GM19324 (cell line): ENCODE results near the gene GRB10.

ENCODE experiments used
- ATAC-seq: cut with Tn5 transposase; IDR thresholded peaks from one replicate; pipeline ENCODE4 v1.9.1; 2021; ENCODE audit warnings: mild to moderate bottlenecking, moderate library complexity; ENCODE audit not compliant: unreplicated experiment, low FRiP score

GRB10 gene

DNA sequence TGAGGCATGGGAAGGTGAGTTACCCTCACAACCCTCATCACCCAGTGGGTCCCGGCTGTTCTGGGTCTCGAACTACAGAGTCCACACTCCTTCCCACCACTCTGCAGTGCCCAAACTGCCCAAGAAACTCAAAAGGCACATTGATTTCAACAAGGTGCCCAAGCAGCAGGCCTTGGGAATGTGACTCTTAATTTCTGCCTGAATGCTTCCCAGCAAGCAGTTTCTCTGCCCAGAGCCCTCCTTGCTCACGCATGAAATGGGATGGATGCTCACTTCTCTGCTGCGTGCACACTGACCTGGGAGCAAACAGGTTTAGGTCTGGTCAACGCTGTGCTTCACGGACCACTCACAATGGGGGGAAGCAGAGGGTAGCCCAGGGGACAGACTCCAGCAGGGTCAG lies 77.9 kb downstream of the GRB10 start:
- ATAC-seq: no peak

DNA sequence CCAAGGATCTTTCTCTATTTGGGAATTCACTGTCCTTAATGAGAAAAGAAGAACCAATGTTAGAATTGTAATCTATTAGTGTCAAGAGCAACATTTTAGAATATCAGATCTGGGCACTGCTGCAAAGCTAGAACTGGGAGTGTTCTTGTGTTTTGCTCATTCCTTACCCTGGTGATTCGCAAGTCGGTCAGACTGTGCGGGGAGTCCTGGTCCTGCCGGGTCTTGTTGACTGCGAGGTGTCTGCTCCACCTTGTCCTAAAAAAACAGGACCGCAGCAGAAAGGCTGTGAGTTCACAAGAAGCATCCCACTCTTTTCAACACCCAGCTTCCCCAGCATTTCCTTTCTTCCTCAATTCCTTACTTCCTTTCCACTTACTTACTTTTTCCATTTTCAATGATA lies 79.0 kb downstream of the GRB10 start:
- no peak for ATAC-seq

DNA sequence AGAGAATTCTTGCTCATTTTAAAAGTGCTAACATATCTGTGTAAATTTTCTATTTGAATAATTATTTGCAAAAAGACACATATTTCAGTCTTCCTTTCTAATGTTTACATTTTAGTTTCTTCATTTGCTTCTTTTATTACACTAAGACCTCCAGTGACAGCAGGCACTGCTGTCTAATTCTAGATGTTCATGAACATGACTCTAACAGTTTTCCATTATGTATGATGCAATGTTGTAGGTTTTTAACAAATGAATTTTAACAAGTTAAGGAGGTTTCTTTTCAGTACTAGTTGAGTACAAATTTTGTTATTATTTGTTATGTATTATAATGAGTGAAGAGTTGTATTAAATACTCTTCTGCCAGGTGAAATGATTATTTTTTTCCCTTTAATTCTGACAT lies 83.6 kb downstream of the GRB10 start:
- ATAC-seq: no peak

DNA sequence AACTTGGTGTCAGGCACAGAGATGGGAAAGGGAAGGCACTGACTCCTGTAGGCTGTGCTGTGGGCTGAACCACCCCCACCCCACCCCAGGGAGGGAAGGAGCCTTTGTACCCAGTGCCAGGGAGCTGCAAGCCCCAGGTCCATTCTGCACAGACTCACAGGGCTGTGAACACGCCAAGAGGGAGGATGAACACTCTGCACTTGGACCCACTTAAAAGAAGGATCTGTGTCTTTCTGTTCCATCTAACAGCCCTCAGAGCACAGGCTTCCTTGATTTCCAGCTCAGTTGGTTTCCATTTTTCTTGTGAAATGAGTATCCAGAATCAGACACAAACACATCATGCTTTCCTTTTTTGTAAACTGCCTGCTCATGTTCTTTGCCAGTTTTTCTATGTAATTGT lies 84.9 kb downstream of the GRB10 start:
- no peak for ATAC-seq

DNA sequence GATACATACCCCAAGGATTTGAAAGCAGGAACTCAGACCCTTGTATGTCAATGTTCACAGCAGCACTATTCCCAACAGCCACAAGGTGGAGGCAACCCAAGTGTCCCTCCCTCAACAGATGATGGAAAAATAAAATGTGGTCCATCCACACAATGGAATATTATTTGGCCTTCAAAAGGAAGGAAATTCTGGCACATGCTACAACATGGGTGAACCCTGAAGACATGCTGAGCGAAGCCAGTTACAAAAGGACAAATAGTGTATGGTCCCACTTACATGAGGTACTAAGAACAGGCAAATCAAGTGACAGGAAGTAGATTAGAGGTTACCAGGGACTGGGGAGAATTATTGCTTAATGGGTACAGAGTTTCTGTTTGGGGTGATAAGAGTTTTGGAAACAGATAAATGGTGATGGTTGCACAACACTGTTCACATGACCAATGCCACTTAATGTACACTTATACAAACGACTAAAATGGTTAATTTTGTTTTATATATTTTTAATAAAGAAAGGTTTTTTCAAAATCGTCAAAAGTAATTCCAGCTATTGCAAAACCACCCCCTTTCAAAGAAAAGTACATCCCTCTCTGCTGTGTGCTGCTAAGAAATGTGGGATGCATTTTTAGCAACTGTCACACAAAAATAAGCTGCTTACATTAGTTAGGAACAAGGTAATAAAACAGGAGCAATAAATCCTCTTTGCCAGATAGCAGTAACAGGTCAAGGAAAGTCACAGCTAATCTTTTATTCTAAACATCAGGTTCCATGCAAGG lies 85.7 kb downstream of the GRB10 start:
- ATAC-seq: no peak

DNA sequence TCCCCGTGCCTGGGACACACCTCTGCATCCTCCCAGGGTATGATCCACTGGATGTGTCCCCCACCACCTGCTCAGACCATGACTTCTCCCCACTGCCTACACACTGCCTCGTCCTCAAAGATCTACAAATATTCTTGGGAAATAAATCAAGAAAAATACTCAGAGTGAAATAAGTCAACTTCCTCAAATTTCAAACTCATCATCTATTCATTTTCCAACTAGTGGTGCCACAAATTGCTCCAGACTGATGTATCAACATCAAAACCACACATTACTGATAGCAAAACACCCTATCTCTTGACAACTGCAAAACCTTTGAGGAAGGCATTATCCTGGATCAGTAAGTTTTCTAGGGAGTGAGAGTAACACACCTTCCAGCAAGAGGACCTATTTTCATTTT lies 87.7 kb downstream of the GRB10 start:
- ATAC-seq: no peak

DNA sequence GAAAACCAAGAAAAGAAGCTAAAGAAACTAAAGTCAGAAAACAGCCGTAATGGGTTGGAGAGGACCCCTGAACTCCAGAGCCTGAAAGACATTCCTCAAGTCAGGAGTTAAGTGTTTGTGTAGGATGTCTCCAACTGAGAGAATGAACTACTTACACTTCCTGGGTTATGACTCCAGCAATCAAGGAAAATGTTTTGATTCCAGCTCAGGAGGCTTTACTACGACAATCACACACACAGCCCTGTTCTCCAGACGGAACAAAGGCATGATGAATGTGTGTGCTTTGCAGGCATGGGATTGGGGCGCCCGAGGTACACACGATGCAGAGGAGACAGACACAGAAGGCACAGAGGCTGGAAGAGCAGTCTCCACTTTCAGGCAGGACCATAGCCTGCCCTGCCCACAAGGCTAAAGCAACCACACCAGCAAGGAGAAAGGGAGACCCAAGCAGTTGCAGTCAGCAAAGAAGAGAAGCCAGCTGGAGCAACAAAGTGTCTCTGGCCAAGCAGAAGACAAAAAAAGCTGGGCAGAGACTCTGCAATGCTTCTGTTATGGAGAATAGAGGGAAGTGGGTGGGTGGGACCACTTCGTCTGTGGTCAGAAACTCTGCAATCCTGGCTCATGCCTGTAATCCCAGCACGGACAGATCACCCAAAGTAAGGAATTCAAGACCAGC lies 89.1 kb downstream of the GRB10 start:
- no peak for ATAC-seq

DNA sequence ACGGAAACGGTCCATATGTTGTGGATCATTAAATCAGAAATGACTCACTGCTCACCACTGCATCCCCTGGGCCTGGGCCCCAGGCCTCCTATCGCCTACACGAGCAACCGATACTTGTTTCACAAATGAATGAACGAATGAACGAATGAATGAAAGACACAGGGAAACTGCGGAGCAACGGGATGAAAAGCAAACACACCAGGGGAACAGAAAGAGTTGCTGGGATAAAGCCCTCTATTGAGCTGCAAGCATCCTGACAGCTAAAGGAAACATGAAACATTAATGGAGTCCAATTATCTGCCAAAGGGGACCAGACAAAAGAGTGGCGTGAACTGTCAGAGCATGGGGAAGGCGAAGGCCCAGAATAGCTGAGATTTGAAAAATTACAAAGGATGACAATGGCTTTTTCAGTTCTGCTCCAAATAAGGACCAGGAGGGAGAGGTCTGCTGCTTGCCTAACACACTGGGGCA lies 92.1 kb downstream of the GRB10 start:
- ATAC-seq: no peak

DNA sequence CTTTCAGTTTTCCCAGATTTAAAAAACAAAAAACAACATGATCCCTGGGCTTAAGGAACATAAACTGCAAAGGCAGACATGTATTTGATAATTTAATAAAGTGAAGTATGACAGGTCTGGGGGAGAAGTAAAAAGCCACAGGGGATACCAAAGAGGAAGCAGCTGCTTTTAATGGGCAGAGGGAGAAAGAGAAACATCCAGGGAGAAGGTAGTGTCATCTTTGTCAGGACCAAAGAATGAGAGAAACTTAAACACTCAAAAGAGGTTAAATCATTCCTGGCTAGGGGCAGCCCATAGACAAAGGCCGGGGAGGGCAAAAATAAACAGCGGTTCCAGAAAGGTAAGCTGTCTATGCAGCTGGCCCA lies 94.5 kb downstream of the GRB10 start:
- no peak for ATAC-seq

DNA sequence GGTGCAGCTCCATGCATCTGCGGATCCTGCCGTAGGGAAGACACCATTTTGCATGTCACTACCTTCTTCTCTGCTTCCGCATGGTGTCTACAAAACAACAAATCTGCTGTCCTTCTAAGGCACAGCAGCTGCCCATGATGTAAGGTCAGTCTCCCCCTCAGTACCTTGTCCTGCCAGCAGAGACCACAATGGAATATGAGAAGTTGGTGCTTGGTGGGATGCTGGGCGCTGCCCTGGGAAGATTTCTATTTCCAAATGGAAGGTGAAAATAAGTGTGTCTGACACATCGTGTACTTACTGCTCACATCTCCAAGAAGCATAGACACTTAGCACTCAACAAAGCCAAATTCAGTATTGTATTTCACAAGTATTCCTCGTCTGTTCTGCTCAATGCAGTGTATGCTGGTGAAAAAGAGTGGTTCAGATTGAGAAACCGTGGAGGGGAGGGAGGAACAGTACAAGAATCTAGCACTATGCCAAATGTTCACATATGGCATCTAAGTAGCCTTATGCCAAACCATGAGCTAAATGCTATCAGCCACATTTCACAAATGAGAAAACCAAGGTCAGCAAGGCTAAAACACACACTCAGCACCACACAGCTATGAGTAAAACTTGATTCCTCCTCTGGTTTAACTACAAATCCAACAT lies 95.0 kb downstream of the GRB10 start:
- ATAC-seq: no peak

DNA sequence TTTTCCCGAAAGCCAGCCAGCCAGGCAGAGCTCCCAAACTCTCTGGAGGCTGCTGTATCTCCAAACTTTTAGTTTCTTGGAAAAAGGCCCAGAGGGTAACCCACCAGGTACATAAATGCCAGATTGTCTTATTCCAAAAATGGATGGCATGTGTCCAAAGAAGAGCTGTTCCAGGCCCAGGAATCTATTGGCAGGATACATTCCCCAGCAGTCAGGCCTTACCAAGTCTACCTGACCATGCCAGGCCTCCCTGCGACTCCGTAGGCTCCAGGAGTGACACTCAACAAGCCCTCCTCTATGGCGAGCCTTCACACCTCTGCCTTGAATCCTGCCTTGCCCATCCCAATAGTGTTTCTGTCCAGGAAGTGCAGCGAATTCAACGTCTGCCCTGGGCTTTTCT lies 95.6 kb downstream of the GRB10 start:
- ATAC-seq: no peak

DNA sequence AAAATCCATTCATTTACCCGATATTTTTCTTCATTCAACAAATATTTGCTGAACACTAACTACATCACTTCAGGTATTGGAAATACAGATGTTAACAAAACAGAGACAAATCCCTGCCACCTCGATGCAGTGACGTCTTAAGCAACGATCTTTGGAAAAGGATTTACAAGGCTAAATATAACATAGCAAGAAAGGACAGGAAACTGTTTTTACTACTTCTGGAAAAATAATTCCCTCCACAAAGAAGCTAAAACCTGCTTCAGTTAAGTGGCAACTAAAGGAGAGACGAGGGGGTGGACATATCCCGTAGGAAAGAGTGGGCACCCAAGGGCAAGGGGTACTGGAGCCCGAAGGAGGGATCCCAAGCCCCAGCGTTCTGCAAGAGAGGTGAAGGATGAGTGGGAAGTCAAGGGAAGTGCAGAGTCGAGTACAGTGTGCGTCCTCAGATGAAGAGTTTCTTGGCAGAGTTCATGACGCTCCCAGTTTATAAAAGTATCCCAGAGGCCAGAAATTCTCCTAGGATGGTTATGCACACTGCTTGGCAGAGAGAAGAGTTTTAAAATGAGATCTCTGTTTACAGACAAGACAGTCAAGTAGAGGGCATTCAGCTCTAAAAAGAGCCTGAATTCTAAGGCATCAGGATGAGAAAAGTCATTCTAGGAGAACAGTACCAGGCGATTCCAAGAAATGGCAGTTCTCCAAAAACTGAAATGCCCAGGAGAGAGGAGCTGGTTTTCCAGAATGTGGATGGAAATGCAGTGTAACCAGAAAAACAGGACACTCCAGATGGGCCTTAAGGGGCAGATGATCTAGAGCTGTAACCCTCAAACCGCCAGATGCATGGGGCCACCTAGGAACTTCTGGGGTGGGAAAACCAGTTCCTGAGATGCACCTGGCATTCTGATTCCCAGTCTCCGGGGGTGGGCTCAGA lies 97.3 kb downstream of the GRB10 start:
- no peak for ATAC-seq

DNA sequence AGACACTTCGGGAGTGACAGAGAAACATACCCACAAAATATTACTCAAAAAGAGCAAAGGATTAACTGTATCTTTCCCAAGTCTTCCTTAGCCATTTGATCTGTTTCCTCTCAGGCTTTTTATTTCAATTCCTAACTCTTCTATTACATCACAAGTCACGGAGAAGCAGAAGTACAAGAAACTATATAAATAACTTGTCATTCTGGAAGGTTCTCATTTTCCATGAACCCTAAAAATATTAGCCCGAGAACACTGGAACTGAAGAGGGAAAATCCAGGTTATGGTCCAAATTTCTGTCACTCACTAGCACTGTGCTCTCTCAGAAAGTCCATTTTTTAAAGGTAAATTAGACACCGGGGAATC lies 98.0 kb downstream of the GRB10 start:
- ATAC-seq: no peak

DNA sequence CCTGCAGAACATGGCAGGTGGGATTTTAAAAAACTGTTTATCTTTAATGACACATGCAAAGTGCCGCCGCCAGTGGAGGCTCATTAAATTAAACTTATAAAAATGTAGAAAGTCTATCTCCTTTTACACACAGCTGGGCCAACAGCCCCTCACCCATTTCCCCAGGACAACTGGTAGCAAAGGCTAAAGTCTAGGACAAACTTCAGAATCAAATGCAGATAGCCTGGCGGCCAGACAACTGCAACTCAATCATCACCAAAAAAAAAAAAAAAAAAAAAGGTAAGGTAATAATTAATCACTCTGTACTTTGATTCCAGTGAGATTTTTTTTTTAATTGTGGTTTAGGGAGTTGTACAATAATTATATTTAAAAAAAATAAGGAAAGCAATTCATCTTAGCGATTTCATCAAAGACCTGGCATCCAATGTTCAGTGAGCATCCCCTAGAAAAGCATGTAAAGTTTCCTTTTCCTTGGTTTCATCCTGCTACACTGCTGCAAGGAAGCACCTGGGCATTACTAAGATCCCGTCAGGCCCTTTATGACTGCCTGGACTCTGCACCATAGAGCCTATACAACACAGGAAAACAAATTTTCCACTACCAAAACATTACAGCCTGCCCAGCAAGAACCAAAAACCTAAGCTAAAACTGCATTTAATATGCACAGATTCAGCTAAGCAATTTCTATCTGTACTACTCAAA lies 98.5 kb downstream of the GRB10 start:
- ATAC-seq: no peak

DNA sequence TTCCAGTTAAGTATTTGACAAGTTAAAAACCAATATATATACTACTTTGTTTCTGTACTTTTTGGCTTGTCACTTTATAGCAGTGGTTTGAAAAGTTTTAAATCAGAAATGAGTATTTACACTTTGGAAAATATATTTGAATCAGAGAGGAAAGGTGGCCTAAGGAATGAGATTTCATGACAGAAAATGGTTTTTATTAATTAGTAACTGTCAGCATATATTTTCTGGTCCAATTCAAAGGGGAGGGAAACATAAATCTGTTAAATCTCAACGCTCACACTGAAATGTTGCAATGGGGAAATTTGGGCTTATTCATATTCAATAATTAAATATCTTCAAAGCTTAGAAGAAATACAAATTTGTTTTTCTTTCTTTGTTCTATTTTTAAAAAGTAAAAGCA lies 100.1 kb downstream of the GRB10 start:
- no peak for ATAC-seq

DNA sequence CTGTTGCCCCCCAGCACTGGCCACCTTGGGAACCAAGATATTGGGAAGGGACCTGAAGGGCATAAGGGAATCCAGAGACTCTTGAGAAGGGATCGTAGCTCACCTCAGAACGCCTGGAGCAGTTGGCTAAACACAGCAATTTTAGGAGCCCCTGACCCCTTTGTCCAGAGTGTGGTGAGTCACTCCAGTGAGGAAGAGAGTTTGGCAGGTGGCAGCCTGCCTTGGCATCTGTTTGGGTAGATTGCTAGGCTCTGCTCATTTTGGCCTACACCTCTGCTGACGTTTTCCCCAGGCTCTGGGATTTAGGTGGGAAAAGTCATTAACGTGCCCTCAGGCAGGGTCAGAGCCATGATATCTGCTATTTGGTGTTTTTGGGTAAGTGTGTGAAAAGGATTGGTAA lies 100.6 kb downstream of the GRB10 start:
- ATAC-seq: no peak

DNA sequence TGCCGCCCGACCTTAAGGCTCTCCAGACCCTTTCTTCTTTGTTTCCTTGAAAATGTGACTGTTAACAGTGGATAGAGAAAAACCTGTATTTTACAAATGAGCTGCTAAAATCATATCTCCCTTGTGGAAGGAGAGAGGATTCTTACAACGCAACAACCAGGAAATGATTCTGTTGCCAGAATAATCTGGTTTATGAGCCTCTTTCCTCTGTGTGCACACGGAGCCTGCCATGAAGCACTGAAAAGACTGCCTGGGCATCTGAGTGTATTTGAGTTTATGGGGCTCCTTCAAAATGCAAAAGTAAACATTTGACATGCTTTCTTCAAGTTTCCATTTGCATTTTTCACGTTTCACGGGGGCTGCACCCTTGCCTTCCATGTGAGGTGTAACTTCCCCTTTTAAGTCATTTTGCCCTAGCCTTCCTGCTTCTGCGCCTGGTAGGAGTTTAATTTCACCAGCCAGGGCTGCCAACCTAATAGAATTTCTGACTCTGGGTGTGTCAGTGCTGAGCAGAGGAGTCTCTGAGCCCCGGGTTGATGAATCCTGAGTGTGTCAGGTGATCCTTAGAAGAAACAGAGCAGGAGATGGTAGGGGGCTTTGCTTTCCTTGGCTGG lies 101.2 kb downstream of the GRB10 start:
- peak; percentile 58 for ATAC-seq

DNA sequence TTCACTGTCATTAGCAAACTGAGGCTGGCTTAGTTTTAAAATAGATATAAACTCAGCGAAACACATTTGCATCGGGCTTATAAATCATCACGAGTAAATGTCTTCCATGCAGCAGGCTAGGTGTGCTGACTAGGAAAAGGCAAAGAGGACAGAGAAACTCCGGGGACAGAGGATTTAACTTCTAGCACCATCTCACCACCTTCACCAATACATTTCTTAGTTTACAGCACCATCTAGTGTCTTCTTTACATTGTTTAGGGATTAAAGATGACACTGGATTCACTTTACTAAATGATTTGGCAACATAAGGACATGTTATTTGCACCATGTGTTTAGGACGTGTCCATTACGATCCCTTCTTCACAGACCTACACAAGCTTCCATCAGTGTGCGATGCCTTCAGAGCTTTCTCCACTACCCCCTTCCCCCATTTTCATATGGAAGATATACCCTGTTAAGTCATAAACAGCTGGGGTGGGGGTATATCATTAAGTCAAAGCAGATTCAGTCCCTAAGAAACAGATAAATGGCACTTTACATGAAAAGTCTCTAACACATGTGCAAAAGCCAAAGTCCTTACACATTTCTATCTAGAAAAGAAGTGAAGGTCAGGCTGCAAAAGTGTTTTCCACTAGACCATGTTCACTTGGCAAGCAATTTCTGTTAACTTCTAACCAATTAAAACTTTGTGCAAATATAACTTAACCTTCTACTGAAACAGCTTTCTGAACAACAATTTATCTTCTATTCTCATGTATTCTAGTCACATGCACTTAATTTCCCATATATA lies 103.3 kb downstream of the GRB10 start:
- no peak for ATAC-seq

DNA sequence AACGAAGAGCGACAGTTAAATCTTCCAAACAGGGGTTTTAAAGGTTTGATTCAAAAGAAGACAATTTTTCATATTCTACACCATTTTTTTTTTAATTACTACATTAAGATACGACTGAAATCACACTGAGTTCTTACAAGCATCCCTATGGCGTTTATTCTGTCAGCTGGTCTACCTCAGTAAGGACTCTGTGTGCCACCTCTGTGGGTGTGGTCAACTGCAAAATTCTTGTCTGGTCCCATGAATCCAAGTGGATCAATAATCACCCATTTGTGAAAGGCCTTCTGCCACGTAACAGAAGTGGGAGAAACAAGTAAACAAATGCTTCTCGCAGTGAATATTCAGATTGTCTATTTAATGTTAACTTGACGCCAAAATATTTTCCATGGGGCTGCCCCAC lies 104.1 kb downstream of the GRB10 start:
- ATAC-seq: no peak
